HepG2 (cell line): ENCODE data around the gene AHSG. TPM values are rescaled to one million over a fixed set of nuclear protein-coding genes. Genes with fewer than 3 reads are reported as not detected.

Experiments used
- CSRNP2 ChIP-seq: sonication (generic); formaldehyde crosslinking; conservative IDR thresholded peaks from 2 replicates; pipeline ENCODE4 v1.8.0; 2022; ENCODE audit warnings: low read depth, missing genetic modification reagents
- DPF2 ChIP-seq: sonication (generic); formaldehyde crosslinking; IDR thresholded peaks from 2 replicates; pipeline ENCODE4 v1.4.0; 2020; ENCODE audit warnings: mild to moderate bottlenecking, low read depth, missing genetic modification reagents, borderline replicate concordance
- DRAP1 ChIP-seq: IDR thresholded peaks from 2 replicates; pipeline ENCODE4 v1.6.1; 2016; ENCODE audit warnings: missing genetic modification reagents, missing compliant biosample characterization
- ELF3 ChIP-seq: IDR thresholded peaks from 2 replicates; pipeline ENCODE4 v1.6.1; 2016; ENCODE audit warnings: missing genetic modification reagents, missing compliant biosample characterization
- FOXP4 ChIP-seq: sonication (generic); formaldehyde crosslinking; IDR thresholded peaks from 2 replicates; pipeline ENCODE4 v1.4.0; 2020; ENCODE audit warnings: missing genetic modification reagents
- KAT7 ChIP-seq: IDR thresholded peaks from 2 replicates; pipeline ENCODE4 v1.6.1; 2018; ENCODE audit warnings: borderline replicate concordance, missing compliant biosample characterization
- KLF15 ChIP-seq: sonication (generic); formaldehyde crosslinking; IDR thresholded peaks from 2 replicates; pipeline ENCODE4 v1.8.1; 2023; ENCODE audit warnings: borderline replicate concordance, mild to moderate bottlenecking, inconsistent platforms, missing genetic modification reagents, mixed read lengths
- NFE2L2 ChIP-seq: fragments of 150-350 bp; IDR thresholded peaks from 2 replicates; pipeline ENCODE4 v1.6.1; 2014; ENCODE audit warnings: low read length
- NFYC ChIP-seq: IDR thresholded peaks from 2 replicates; pipeline ENCODE4 v1.6.1; 2016; ENCODE audit warnings: missing genetic modification reagents, missing compliant biosample characterization
- RBFOX2 ChIP-seq: fragments of 200-400 bp; formaldehyde crosslinking; IDR thresholded peaks from 2 replicates; pipeline ENCODE4 v1.6.1; 2017; ENCODE audit warnings: low read depth, mild to moderate bottlenecking, low read length
- REPIN1 ChIP-seq: sonication (generic); formaldehyde crosslinking; IDR thresholded peaks from 2 replicates; pipeline ENCODE4 v1.8.0; 2022; ENCODE audit warnings: missing genetic modification reagents, low read depth, mild to moderate bottlenecking, borderline replicate concordance
- SETDB1 ChIP-seq: sonication (generic); formaldehyde crosslinking; IDR thresholded peaks from 2 replicates; pipeline ENCODE4 v1.5.1; 2020; ENCODE audit warnings: missing genetic modification reagents, mild to moderate bottlenecking, borderline replicate concordance
- SOX13 ChIP-seq, 3 experiments: fragments of 450-650 bp in 1 of 3; sonication (generic) in 1 of 3; formaldehyde crosslinking in 1 of 3; IDR thresholded peaks in 2 of 3; conservative IDR thresholded peaks in 1 of 3; 2 replicates each; pipeline versions ENCODE4 v1.5.0 to v1.6.1; 2016 to 2020; ENCODE audit warnings: antibody characterized with exemption in 1 of 3, mild to moderate bottlenecking in 1 of 3, missing compliant biosample characterization in 1 of 3, missing genetic modification reagents in 1 of 3, moderate library complexity in 1 of 3
- SRSF1 ChIP-seq: fragments of 200-400 bp; formaldehyde crosslinking; optimal IDR thresholded peaks from 2 replicates; pipeline ENCODE3; 2017; ENCODE audit warnings: mild to moderate bottlenecking, low read depth, low read length, moderate library complexity
- SSRP1 ChIP-seq: IDR thresholded peaks from 2 replicates; pipeline ENCODE4 v1.6.1; 2016; ENCODE audit warnings: control low read depth
- ZNF264 ChIP-seq: sonication (generic); formaldehyde crosslinking; IDR thresholded peaks from 2 replicates; pipeline ENCODE4 v1.4.0; 2020; ENCODE audit warnings: missing genetic modification reagents
- ZNF296 ChIP-seq: sonication (generic); formaldehyde crosslinking; conservative IDR thresholded peaks from 2 replicates; pipeline ENCODE4 v1.5.0; 2020; ENCODE audit warnings: mild to moderate bottlenecking, missing genetic modification reagents
- ZNF350 ChIP-seq: sonication (generic); formaldehyde crosslinking; IDR thresholded peaks from 2 replicates; pipeline ENCODE4 v1.4.0; 2020; ENCODE audit warnings: mild to moderate bottlenecking, low read depth, missing genetic modification reagents, borderline replicate concordance
- ZNF430 ChIP-seq: sonication (generic); formaldehyde crosslinking; IDR thresholded peaks from 2 replicates; pipeline ENCODE4 v1.9.0; 2021; ENCODE audit warnings: mild to moderate bottlenecking, missing genetic modification reagents
- ZNF639 ChIP-seq: conservative IDR thresholded peaks from 2 replicates; pipeline ENCODE4 v1.6.1; 2018; ENCODE audit warnings: missing genetic modification reagents
- ZNF891 ChIP-seq: sonication (generic); formaldehyde crosslinking; IDR thresholded peaks from 2 replicates; pipeline ENCODE4 v1.5.0; 2020; ENCODE audit warnings: mild to moderate bottlenecking, missing genetic modification reagents
- polyA plus RNA-seq, 8 experiments: library from polyadenylated mRNA; depleted of rRNA in 3 of 8; stranded (reverse) in 7 of 8; unstranded in 1 of 8; fragments of >200 nt; fragmentation: Illumina TruSeq in 4 of 8; extraction: Trizol in 4 of 8; gene quantifications; 2 replicates each; pipeline versions ENCODE4 v1.2.1 to v1.2.3, GENCODE V29; 2011 to 2016; ENCODE audit warnings: low read depth in 4 of 8, missing spikeins in 1 of 8, mixed read lengths in 1 of 8; ENCODE audit not compliant: insufficient read depth in 1 of 8
- total RNA-seq, 5 experiments: library from RNA; depleted of rRNA; stranded (reverse); fragments of >200 nt; fragmentation: Illumina TruSeq; extraction: Trizol; gene quantifications; 2 replicates each; pipeline ENCODE4 v1.2.3, GENCODE V29; 2016; ENCODE audit warnings: low read depth in 1 of 5

The AHSG gene
- total and polyA plus RNA-seq, 2 of the 13 experiments (the other 11 are each of a cell fraction or from before 2014, with no cell fraction given), result 2,043 to 19,152 TPM

GRCh38 chr3:186605561-186606545, 7.0 kb upstream of the AHSG start (continued):
- 0 out of 2 replicates have a peak, but pooled peaks have one; percentile 36 for TF ChIP-seq ZNF350 (CRISPR knock-in tag)
- peak; percentile 66; the same call in 1 of the 2 replicates for TF ChIP-seq REPIN1
- TF ChIP-seq KAT7 (CRISPR knock-in tag), result peak; percentile 66
- no peak for TF ChIP-seq SRSF1
- TF ChIP-seq SETDB1 (CRISPR knock-in tag), result no peak
- peak; percentile 79; the same call in 1 of the 2 replicates for TF ChIP-seq DPF2 (CRISPR knock-in tag)
- TF ChIP-seq NFE2L2, result peak; percentile 57; the same call in 1 of the 2 replicates
- no peak for TF ChIP-seq ZNF430
- peak; percentile 83 for TF ChIP-seq ELF3 (CRISPR knock-in tag)
- peak; percentile 55; the same call in 1 of the 2 replicates for TF ChIP-seq ZNF639 (CRISPR knock-in tag)
- TF ChIP-seq SOX13 (IDR thresholded peaks at IDR 0.05), result no peak
- peak in 1 of 2 experiments; percentile 85; a peak in 2 of 4 replicates for TF ChIP-seq SOX13 (CRISPR knock-in tag; conservative IDR thresholded peaks at IDR 0.05 in 1 of 2, IDR thresholded peaks at IDR 0.05 in 1 of 2)
- TF ChIP-seq DRAP1 (CRISPR knock-in tag), result peak; percentile 75
- peak; percentile 85 for TF ChIP-seq FOXP4 (CRISPR knock-in tag)
- no peak for TF ChIP-seq ZNF891 (CRISPR knock-in tag)
- peak; percentile 68 for TF ChIP-seq RBFOX2
- TF ChIP-seq ZNF296 (CRISPR knock-in tag), result no peak
- no peak for TF ChIP-seq KLF15
- no peak for TF ChIP-seq CSRNP2 (CRISPR knock-in tag)
- TF ChIP-seq SSRP1 (CRISPR knock-in tag), result no peak
- TF ChIP-seq NFYC (CRISPR knock-in tag), result no peak
- TF ChIP-seq ZNF264, result peak; percentile 65; the same call in 1 of the 2 replicates
